Gastrocnemius medialis (tissue), 4 donors: ENCODE results near the gene LRRC41. TPM values are rescaled to one million over a fixed set of nuclear protein-coding genes. Genes with fewer than 3 reads are reported as not detected.
"Not testable (repeated sequence)": the region's sequence is repeated elsewhere in the genome, so short reads cannot be mapped to it uniquely, and the experiment has no call there.

Experiments used
- ATAC-seq, 2 donors: fragments of 150-250 bp; one replicate each; pipeline ENCODE4 v1.9.1; 2016
- DNase-seq, 2 donors: peaks; one replicate each; pipeline ENCODE4 v3.0.0-alpha.2; 2019
- H3K27ac ChIP-seq, 4 donors: fragments of 200-600 bp; sonication (generic); 1 replicate in 1 of 4; 2 replicates in 3 of 4; pipeline ENCODE4 v1.5.1; 2016 to 2018; ENCODE audit warnings: mild to moderate bottlenecking in 2 of 4, moderate library complexity in 1 of 4
- H3K27me3 ChIP-seq, 3 donors: fragments of 200-600 bp; sonication (generic) in 2 of 3; 1 replicate in 1 of 3; 2 replicates in 2 of 3; pipeline versions ENCODE4 v1.5.1 to v1.6.0; 2016 to 2019; ENCODE audit warnings: mild to moderate bottlenecking in 1 of 3, moderate library complexity in 1 of 3
- H3K36me3 ChIP-seq, 2 donors: fragments of 200-600 bp; sonication (generic) in 1 of 2; one replicate each; pipeline ENCODE4 v1.5.1; 2017 to 2018
- H3K4me1 ChIP-seq, 2 donors: fragments of 200-600 bp; sonication (generic) in 1 of 2; one replicate each; pipeline ENCODE4 v1.5.1; 2016 to 2017; ENCODE audit warnings: mild to moderate bottlenecking in 2 of 2
- H3K4me3 ChIP-seq, 4 donors: fragments of 200-600 bp; sonication (generic) in 3 of 4; 1 replicate in 1 of 4; 2 replicates in 3 of 4; pipeline ENCODE4 v1.5.1; 2016 to 2019; ENCODE audit warnings: mild to moderate bottlenecking in 2 of 4
- H3K9me3 ChIP-seq, 3 donors: fragments of 200-600 bp; sonication (generic) in 2 of 3; 1 replicate in 1 of 3; 2 replicates in 2 of 3; pipeline ENCODE4 v1.5.1; 2016 to 2019
- POLR2A ChIP-seq, 2 donors: fragments of 450-650 bp; IDR thresholded peaks; one replicate each; pipeline ENCODE4 v1.6.1; 2017; ENCODE audit warnings: antibody characterized with exemption in 2 of 2, mild to moderate bottlenecking in 2 of 2, moderate library complexity in 2 of 2
- in situ Hi-C, 4 donors: fragments of 200-750 bp; cut with MboI; loops; one replicate each; pipeline versions ENCODE4 v1.15.0 to v1.8.0; 2017; ENCODE audit warnings: low sequenced_read_pairs in 4 of 4
- intact Hi-C: fragments of 100-400 bp; cut with DNase I; formaldehyde crosslinking; loops from one replicate; pipeline ENCODE4 v1.15.1; 2023; ENCODE audit warnings: low total_unique reads
- total RNA-seq, 4 donors: library from RNA; depleted of rRNA; stranded (reverse); fragments of >200 nt; gene quantifications; one replicate each; pipeline versions ENCODE4 v1.1.0 to v1.2.3, GENCODE V29; 2016
- TF ChIP-seq, protein P1 (sequence below), 5 experiments: fragments of 450-650 bp in 3 of 5; fragments of 200-600 bp in 2 of 5; sonication (generic) in 2 of 5; IDR thresholded peaks in 4 of 5; conservative IDR thresholded peaks in 1 of 5; 1 replicate in 4 of 5; 2 replicates in 1 of 5; pipeline ENCODE4 v1.5.1; 2016 to 2019; ENCODE audit warnings: antibody characterized with exemption in 5 of 5, mild to moderate bottlenecking in 3 of 5, moderate library complexity in 3 of 5

Gene LRRC41
- total RNA-seq, 4 donors from 2014 or later, result 76.3 to 99.2 (median 77.9) TPM

DNA sequence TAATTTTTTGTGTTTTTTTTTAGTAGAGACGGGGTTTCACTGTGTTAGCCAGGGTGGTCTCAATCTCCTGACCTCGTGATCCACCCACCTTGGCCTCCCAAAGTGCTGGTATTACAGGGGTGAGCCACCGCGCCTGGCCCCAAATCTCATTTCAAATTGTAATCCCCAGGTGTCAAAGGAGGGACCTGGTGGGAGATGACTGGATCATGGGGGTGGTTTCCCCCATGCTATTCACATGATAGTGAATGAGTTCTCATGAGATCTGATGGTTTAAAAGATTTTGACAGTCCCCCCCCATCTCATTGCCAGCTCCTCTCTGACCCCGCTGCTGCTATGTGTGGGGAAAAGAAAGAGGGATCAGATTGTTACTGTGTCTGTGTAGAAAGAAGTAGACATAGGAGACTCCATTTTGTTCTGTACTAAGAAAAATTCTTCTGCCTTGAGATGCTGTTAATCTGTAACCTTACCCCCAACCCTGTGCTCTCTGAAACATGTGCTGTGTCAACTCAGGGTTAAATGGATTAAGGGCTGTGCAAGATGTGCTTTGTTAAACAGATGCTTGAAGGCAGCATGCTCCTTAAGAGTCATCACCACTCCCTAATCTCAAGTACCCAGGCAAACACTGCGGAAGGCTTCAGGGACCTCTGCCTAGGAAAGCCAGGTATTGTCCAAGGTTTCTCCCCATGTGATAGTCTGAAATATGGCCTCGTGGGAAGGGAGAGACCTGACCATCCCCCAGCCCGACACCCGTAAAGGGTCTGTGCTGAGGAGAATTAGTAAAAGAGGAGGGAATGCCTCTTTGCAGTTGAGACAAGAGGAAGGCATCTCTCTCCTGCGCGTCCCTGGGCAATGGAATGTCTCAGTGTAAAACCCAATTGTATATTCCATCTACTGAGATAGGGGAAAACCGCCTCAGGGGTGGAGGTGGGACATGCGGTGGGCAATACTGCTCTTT, 16.8 kb upstream of the LRRC41 start:
- peaks cover 0 to 24% of the 10 kb centered on the region in 2 donors for H3K36me3 ChIP-seq
- H3K27ac ChIP-seq, H3K4me3 ChIP-seq, H3K4me1 ChIP-seq, intact Hi-C loops, ATAC-seq, H3K9me3 ChIP-seq, H3K27me3 ChIP-seq, DNase-seq, in situ Hi-C loops: not testable (repeated sequence)

GRCh38 chr1:46319301-46319700, 15.9 kb upstream of the LRRC41 start:
- in situ Hi-C loops, H3K4me1 ChIP-seq, H3K27me3 ChIP-seq, intact Hi-C loops, DNase-seq, H3K27ac ChIP-seq, H3K4me3 ChIP-seq, ATAC-seq, H3K9me3 ChIP-seq: not testable (repeated sequence)
- peaks cover 0 to 30% of the 10 kb centered on the region in 2 donors for H3K36me3 ChIP-seq

DNA sequence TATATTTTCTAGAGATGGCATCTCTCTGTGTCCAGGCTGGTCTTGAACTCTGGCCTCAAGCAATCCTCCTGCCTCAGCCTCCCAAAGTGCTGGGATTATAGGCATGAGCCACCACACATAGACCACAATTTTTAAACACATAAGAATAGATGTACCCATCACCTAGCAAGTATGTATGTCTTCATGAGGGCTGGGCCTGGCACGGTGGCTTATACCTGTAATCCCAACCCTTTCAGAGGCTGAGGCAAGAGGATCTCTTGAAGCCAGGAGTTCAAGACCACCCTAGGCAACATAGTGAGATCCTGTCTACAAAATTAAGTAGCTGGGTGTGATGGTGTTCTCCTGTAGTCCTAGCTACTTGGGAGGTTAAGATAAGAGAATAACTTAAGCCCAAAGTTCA, 13.9 kb upstream of the LRRC41 start:
- H3K36me3 ChIP-seq, result peaks cover 0 to 50% of the 10 kb centered on the region in 2 donors
- no peaks in the 10 kb centered on the region for H3K27me3 ChIP-seq
- H3K4me1 ChIP-seq, result no peaks in the 10 kb centered on the region
- no peak overlapping the region for H3K27ac ChIP-seq
- no peak for DNase-seq
- H3K9me3 ChIP-seq, result no peaks in the 10 kb centered on the region
- H3K4me3 ChIP-seq, result no peak overlapping the region
- in situ Hi-C loops (no loop called here), intact Hi-C loops (no loop called here)
- no peak for ATAC-seq
- TF ChIP-seq, protein P1, sequence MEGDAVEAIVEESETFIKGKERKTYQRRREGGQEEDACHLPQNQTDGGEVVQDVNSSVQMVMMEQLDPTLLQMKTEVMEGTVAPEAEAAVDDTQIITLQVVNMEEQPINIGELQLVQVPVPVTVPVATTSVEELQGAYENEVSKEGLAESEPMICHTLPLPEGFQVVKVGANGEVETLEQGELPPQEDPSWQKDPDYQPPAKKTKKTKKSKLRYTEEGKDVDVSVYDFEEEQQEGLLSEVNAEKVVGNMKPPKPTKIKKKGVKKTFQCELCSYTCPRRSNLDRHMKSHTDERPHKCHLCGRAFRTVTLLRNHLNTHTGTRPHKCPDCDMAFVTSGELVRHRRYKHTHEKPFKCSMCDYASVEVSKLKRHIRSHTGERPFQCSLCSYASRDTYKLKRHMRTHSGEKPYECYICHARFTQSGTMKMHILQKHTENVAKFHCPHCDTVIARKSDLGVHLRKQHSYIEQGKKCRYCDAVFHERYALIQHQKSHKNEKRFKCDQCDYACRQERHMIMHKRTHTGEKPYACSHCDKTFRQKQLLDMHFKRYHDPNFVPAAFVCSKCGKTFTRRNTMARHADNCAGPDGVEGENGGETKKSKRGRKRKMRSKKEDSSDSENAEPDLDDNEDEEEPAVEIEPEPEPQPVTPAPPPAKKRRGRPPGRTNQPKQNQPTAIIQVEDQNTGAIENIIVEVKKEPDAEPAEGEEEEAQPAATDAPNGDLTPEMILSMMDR (IDR thresholded peaks at IDR 0.05 in 4 of 5, conservative IDR thresholded peaks at IDR 0.05 in 1 of 5), result no peak
- TF ChIP-seq POLR2A (IDR thresholded peaks at IDR 0.05), result no peak

GRCh38 chr1:46315669-46316403, 12.4 kb upstream of the LRRC41 start:
- TF ChIP-seq, protein P1 (IDR thresholded peaks at IDR 0.05 in 4 of 5, conservative IDR thresholded peaks at IDR 0.05 in 1 of 5), result no peak
- no peak for TF ChIP-seq POLR2A (IDR thresholded peaks at IDR 0.05)
- no peak for DNase-seq
- H3K27ac ChIP-seq, result no peak overlapping the region
- no peaks in the 10 kb centered on the region for H3K9me3 ChIP-seq
- H3K4me3 ChIP-seq, result no peak overlapping the region
- in situ Hi-C loops (no loop called here), intact Hi-C loops (no loop called here)
- no peaks in the 10 kb centered on the region for H3K27me3 ChIP-seq
- H3K36me3 ChIP-seq, result peaks cover 0 to 65% of the 10 kb centered on the region in 2 donors
- H3K4me1 ChIP-seq, result no peaks in the 10 kb centered on the region
- ATAC-seq, result no peak

GRCh38 chr1:46310321-46310720, 6.9 kb upstream of the LRRC41 start:
- intact Hi-C loops, result no loop called here
- no peak for TF ChIP-seq POLR2A (IDR thresholded peaks at IDR 0.05)
- TF ChIP-seq, protein P1 (IDR thresholded peaks at IDR 0.05 in 4 of 5, conservative IDR thresholded peaks at IDR 0.05 in 1 of 5), result no peak
- peaks cover 4 to 68% of the 10 kb centered on the region in 2 donors for H3K36me3 ChIP-seq

More at GRCh38 chr1:46310321-46310720, 6.9 kb upstream of the LRRC41 start:
- DNase-seq (no peak), ATAC-seq (no peak)
- Histone ChIP-seq H3K4me3 (no peak overlapping the region), H3K4me1 (peaks cover 11 to 24% of the 10 kb centered on the region in 2 donors), H3K9me3 (no peaks in the 10 kb centered on the region), H3K27me3 (no peaks in the 10 kb centered on the region), H3K27ac (no peak overlapping the region)
- in situ Hi-C loops, result no loop called here
